ENCODE measurements around the gene ERBB2. TPM values are rescaled to one million over a fixed set of nuclear protein-coding genes. Genes with fewer than 3 reads are reported as not detected.

ERBB2 gene
- total RNA-seq, 1 experiment from 2014 or later = 216 TPM

DNA sequence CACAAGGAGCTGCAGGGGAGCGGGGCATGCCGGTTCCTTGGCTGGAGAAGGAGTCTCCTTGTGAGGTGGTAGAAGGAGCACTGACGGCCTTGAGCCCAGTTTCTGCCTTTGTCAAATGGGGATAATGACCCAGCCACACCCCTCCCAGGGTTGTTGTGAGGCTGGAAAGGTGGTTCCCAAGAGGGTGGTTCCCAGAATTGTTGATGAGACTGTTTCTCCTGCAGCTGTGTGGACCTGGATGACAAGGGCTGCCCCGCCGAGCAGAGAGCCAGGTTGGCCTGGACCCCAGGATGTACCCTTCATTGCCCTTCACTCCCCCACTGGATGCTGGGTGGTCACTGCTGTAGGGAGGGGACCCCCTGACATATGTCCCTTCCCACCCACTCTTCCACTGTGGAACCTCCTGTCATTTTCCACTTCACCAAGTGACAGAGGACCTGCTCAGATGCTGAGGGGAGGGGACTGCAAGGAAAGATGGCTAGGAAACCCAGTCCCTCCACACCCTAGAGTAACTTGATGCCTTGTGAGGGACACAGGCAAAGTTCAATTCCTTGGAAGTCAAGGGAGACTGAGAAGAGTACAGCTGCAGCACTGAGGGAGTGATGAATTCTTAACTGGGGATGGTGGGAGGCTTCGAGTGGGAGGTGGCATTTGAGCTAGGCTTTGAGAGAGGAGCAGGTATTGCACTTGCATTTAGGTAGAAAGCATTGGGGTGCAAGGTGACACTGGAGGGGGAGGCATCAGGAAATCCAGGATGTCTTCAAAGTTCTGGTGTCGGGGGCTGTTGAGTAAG is 19.9 kb downstream of the ERBB2 start:
- H3K23ac ChIP-seq (ENCODE audit: insufficient read length, low read depth, low read length) = no peak overlapping the region
- H2BK20ac ChIP-seq (ENCODE audit: low read depth, low read length, poor library complexity, severe bottlenecking) = no peak overlapping the region
- no peaks in the 10 kb centered on the region for H3K9me3 Mint-ChIP-seq
- no peak overlapping the region for H2AFZ ChIP-seq (ENCODE audit: low read length)
- H3K4ac ChIP-seq (ENCODE audit: low read depth, low read length) = no peak overlapping the region
- TF ChIP-seq, protein P1, sequence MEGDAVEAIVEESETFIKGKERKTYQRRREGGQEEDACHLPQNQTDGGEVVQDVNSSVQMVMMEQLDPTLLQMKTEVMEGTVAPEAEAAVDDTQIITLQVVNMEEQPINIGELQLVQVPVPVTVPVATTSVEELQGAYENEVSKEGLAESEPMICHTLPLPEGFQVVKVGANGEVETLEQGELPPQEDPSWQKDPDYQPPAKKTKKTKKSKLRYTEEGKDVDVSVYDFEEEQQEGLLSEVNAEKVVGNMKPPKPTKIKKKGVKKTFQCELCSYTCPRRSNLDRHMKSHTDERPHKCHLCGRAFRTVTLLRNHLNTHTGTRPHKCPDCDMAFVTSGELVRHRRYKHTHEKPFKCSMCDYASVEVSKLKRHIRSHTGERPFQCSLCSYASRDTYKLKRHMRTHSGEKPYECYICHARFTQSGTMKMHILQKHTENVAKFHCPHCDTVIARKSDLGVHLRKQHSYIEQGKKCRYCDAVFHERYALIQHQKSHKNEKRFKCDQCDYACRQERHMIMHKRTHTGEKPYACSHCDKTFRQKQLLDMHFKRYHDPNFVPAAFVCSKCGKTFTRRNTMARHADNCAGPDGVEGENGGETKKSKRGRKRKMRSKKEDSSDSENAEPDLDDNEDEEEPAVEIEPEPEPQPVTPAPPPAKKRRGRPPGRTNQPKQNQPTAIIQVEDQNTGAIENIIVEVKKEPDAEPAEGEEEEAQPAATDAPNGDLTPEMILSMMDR (conservative IDR thresholded peaks at IDR 0.05) = no peak
- no peaks in the 10 kb centered on the region for H4K20me1 ChIP-seq (ENCODE audit: control insufficient read depth, insufficient read depth, insufficient read length)
- H3K4me1 ChIP-seq (ENCODE audit: insufficient read depth, low read length) = no peaks in the 10 kb centered on the region
- H3K27ac ChIP-seq (ENCODE audit: insufficient read length, low read depth, low read length) = no peak overlapping the region
- H2BK5ac ChIP-seq (ENCODE audit: insufficient read length, low read length) = no peak overlapping the region
- no peak overlapping the region for H4K91ac ChIP-seq (ENCODE audit: insufficient read length, low read depth, low read length)
- no peak overlapping the region for H4K8ac ChIP-seq (replicated peaks; ENCODE audit: insufficient read length, low read depth, low read length)
- peaks cover 66 to 95% (median 81%) of the 10 kb centered on the region in 3 experiments for H3K36me3 Mint-ChIP-seq (ENCODE audit: insufficient read depth in 1 of 3, low read depth in 3 of 3)
- H2BK15ac ChIP-seq (ENCODE audit: low read depth, low read length) = no peak overlapping the region
- no peaks in the 10 kb centered on the region for H3K9me3 ChIP-seq (ENCODE audit: control insufficient read depth, low read depth, low read length)
- no peak overlapping the region for H3K14ac ChIP-seq (ENCODE audit: insufficient read depth, low read length)
- no peaks in the 10 kb centered on the region for H3K79me1 ChIP-seq (ENCODE audit: insufficient read depth, low read depth, low read length, poor library complexity, severe bottlenecking)
- no peaks in the 10 kb centered on the region for H3K23me2 ChIP-seq (ENCODE audit: insufficient read length, low read depth, low read length, poor library complexity, severe bottlenecking)
- H3K56ac ChIP-seq (ENCODE audit: insufficient read length, low read depth, low read length) = no peak overlapping the region
- no peaks in the 10 kb centered on the region for H3K27me3 ChIP-seq (ENCODE audit: insufficient read depth, low read length)
- peaks cover 3 to 8% of the 10 kb centered on the region in 2 experiments for H3K4me1 Mint-ChIP-seq
- no peak overlapping the region for H4K5ac ChIP-seq (ENCODE audit: insufficient read length, low read depth, low read length)
- no peak overlapping the region for H3K9ac ChIP-seq (ENCODE audit: extremely low read depth, insufficient read length, low read length)
- H3K4me3 Mint-ChIP-seq = no peak overlapping the region
- H2AK5ac ChIP-seq (ENCODE audit: insufficient read length, low read length) = no peak overlapping the region
- no peak overlapping the region for H3K18ac ChIP-seq (ENCODE audit: insufficient read length, low read depth, low read length)
- H2BK12ac ChIP-seq (ENCODE audit: insufficient read length, low read depth, low read length) = no peak overlapping the region
- H3K27ac Mint-ChIP-seq = peak overlapping the region in 2 of 3 experiments; percentile 10 to 29; a peak in 2 of 7 replicates
- H3T11ph ChIP-seq (ENCODE audit: low read length) = no peak overlapping the region
- no CpG with 5 or more reads among the region's 7 CpGs for WGBS (ENCODE audit: extremely low coverage, insufficient read length, low lambda C conversion rate)
- H3K4me2 ChIP-seq (ENCODE audit: insufficient read depth, insufficient read length, low read length) = no peak overlapping the region
- no peaks in the 10 kb centered on the region for H3K27me3 Mint-ChIP-seq (ENCODE audit: low read depth)
- DNase-seq = no peak
- no peak overlapping the region for H2BK120ac ChIP-seq (ENCODE audit: low read depth, low read length, poor library complexity, severe bottlenecking)
- no peaks in the 10 kb centered on the region for H3K79me2 ChIP-seq (ENCODE audit: insufficient read depth, low read length)
